Breast epithelium (tissue), 3 donors: ENCODE data around the gene TSSK3.

Source experiments
- POLR2A ChIP-seq: fragments of 450-650 bp; IDR thresholded peaks from one replicate; pipeline ENCODE4 v1.6.1; 2016; ENCODE audit warnings: antibody characterized with exemption, mild to moderate bottlenecking, moderate library complexity
- POLR2AphosphoS5 ChIP-seq, 3 donors: sonication (generic); formaldehyde crosslinking; IDR thresholded peaks; one replicate each; pipeline ENCODE4 v1.6.1; 2017; ENCODE audit warnings: antibody characterized with exemption in 3 of 3
- TF ChIP-seq, protein P1 (sequence below), 3 donors: fragments of 450-650 bp; IDR thresholded peaks; one replicate each; pipeline ENCODE4 v1.5.1; 2016 to 2017; ENCODE audit warnings: antibody characterized with exemption in 3 of 3, mild to moderate bottlenecking in 3 of 3, moderate library complexity in 3 of 3

DNA sequence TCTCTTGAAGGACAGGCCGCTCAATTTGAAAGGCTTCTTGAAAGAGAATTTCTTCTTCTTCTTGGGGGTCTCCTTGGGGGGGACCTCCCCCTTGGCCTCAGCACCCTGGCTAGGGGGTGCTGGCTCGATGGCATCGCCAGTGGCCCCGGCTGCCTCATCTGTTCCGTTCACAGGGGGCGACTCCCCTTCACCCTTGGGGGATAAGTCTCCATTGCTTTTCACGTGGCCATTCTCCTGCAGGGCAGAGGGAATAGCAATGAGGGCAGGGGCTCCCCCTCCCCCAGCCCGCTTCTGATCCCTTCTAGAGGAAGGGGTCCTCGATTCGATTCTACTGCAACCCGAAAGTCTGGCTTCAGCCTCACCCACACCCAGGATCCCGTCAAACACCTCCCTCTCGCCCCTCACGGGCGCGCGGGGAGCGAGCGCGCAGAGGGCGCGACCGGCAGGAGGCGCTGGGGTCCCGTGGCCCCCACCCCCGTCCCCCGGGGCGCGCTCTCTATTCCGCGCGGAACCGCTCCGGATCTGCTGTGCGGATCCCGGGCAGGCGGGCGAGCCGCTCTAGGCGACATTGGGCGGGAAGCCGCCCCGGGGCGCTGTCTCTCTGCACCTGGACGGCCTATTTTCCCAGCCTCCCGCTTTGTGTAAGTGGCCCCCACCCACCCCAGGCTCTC is 27.3 kb upstream of the TSSK3 start:
- TF ChIP-seq, protein P1, sequence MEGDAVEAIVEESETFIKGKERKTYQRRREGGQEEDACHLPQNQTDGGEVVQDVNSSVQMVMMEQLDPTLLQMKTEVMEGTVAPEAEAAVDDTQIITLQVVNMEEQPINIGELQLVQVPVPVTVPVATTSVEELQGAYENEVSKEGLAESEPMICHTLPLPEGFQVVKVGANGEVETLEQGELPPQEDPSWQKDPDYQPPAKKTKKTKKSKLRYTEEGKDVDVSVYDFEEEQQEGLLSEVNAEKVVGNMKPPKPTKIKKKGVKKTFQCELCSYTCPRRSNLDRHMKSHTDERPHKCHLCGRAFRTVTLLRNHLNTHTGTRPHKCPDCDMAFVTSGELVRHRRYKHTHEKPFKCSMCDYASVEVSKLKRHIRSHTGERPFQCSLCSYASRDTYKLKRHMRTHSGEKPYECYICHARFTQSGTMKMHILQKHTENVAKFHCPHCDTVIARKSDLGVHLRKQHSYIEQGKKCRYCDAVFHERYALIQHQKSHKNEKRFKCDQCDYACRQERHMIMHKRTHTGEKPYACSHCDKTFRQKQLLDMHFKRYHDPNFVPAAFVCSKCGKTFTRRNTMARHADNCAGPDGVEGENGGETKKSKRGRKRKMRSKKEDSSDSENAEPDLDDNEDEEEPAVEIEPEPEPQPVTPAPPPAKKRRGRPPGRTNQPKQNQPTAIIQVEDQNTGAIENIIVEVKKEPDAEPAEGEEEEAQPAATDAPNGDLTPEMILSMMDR (IDR thresholded peaks at IDR 0.05): peak; percentile 42 to 70 (median 61)
- TF ChIP-seq POLR2AphosphoS5 (IDR thresholded peaks at IDR 0.05): peak in 1 of 3 donors; percentile 54
- no peak for TF ChIP-seq POLR2A
